ENCODE results near the gene ENTPD6.

DNA sequence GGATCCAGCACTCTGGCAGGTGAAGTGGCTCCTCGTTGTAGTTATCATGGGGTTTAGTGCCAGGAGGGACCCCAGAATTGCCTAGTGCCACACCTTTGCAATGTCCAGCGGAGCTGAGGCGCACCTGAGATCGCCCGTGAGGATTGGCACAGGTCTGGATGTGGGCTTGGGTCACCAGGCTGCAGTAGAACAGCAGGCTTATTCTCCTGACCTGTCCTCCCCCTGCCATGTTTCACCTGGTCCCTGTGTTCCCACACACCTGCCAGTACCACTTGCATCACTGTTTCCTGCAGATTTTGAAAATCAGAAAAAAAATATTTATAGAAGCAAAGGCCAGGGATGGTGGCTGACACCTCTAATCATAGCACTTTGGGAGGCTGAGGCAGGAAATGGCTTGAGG lies 16.7 kb downstream of the ENTPD6 start:
- TF ChIP-seq TAF1 (IDR thresholded peaks at IDR 0.05; ENCODE audit: low read depth) (no peak), EP300 (IDR thresholded peaks at IDR 0.05; ENCODE audit: borderline replicate concordance) (no peak), CEBPB (IDR thresholded peaks at IDR 0.05) (no peak), EGR1 (IDR thresholded peaks at IDR 0.05) (no peak), YY1 (IDR thresholded peaks at IDR 0.05; ENCODE audit: low read depth) (no peak), RAD21 (IDR thresholded peaks at IDR 0.05; ENCODE audit: low read depth) (no peak), USF1 (IDR thresholded peaks at IDR 0.05) (no peak), TEAD4 (IDR thresholded peaks at IDR 0.05) (no peak), ZBTB7A (IDR thresholded peaks at IDR 0.05; ENCODE audit: low read depth) (no peak), CREB1 (IDR thresholded peaks at IDR 0.05; ENCODE audit: low read depth) (no peak), NFIC (IDR thresholded peaks at IDR 0.05) (no peak), FOXM1 (IDR thresholded peaks at IDR 0.05; ENCODE audit: borderline replicate concordance, low read depth) (no peak)
- TF ChIP-seq, protein P1, sequence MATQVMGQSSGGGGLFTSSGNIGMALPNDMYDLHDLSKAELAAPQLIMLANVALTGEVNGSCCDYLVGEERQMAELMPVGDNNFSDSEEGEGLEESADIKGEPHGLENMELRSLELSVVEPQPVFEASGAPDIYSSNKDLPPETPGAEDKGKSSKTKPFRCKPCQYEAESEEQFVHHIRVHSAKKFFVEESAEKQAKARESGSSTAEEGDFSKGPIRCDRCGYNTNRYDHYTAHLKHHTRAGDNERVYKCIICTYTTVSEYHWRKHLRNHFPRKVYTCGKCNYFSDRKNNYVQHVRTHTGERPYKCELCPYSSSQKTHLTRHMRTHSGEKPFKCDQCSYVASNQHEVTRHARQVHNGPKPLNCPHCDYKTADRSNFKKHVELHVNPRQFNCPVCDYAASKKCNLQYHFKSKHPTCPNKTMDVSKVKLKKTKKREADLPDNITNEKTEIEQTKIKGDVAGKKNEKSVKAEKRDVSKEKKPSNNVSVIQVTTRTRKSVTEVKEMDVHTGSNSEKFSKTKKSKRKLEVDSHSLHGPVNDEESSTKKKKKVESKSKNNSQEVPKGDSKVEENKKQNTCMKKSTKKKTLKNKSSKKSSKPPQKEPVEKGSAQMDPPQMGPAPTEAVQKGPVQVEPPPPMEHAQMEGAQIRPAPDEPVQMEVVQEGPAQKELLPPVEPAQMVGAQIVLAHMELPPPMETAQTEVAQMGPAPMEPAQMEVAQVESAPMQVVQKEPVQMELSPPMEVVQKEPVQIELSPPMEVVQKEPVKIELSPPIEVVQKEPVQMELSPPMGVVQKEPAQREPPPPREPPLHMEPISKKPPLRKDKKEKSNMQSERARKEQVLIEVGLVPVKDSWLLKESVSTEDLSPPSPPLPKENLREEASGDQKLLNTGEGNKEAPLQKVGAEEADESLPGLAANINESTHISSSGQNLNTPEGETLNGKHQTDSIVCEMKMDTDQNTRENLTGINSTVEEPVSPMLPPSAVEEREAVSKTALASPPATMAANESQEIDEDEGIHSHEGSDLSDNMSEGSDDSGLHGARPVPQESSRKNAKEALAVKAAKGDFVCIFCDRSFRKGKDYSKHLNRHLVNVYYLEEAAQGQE (IDR thresholded peaks at IDR 0.05; ENCODE audit: low read depth): no peak
- TF ChIP-seq, protein P2, sequence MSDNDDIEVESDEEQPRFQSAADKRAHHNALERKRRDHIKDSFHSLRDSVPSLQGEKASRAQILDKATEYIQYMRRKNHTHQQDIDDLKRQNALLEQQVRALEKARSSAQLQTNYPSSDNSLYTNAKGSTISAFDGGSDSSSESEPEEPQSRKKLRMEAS (IDR thresholded peaks at IDR 0.05): no peak
